Naive thymus-derived CD8-positive, alpha-beta T cell (primary cell): ENCODE data around the gene GABRE. TPM values are rescaled to one million over a fixed set of nuclear protein-coding genes. Genes with fewer than 3 reads are reported as not detected.

Source experiments
- ATAC-seq, 2 donors: fragments of 150-1000 bp; cut with Tn5 transposase in 1 of 2; sonication (Bioruptor Pico), chemical (Tn5 transposase) in 1 of 2; 1 replicate in 1 of 2; 2 replicates in 1 of 2; pipeline ENCODE4 v1.10.0; 2021; ENCODE audit warnings: mild to moderate bottlenecking in 2 of 2, moderate library complexity in 2 of 2
- POLR2A ChIA-PET: fragments of 350-600 bp; sonication (Branson Sonifier 250); formaldehyde crosslinking; loops from one replicate; lab custom pipeline; 2021; ENCODE audit warnings: antibody characterized with exemption; lab: Charles Lee
- DNase-seq, 10 donors: peaks; one replicate each; pipeline versions ENCODE4 v3.0.0 to v3.0.0-alpha.2; 2020 to 2022
- H3K27ac Mint-ChIP-seq, 10 donors: one replicate each; pipeline ENCODE4 v1.8.0; 2020 to 2022; ENCODE audit warnings: mild to moderate bottlenecking in 10 of 10, mixed read lengths in 10 of 10, moderate library complexity in 4 of 10, inconsistent platforms in 1 of 10
- H3K27me3 Mint-ChIP-seq, 5 donors: one replicate each; pipeline ENCODE4 v1.8.0; 2021 to 2022; ENCODE audit warnings: mixed read lengths in 5 of 5
- H3K36me3 Mint-ChIP-seq, 3 donors: one replicate each; pipeline ENCODE4 v1.8.0; 2020 to 2022; ENCODE audit warnings: mixed read lengths in 3 of 3, mild to moderate bottlenecking in 2 of 3, inconsistent platforms in 1 of 3
- H3K4me1 Mint-ChIP-seq, 4 donors: one replicate each; pipeline ENCODE4 v1.8.0; 2021 to 2022; ENCODE audit warnings: mixed read lengths in 4 of 4
- H3K4me3 Mint-ChIP-seq, 10 donors: one replicate each; pipeline ENCODE4 v1.8.0; 2020 to 2022; ENCODE audit warnings: mild to moderate bottlenecking in 10 of 10, mixed read lengths in 10 of 10, moderate library complexity in 6 of 10, inconsistent platforms in 1 of 10
- H3K9me3 Mint-ChIP-seq, 9 donors: one replicate each; pipeline ENCODE4 v1.8.0; 2020 to 2022; ENCODE audit warnings: mixed read lengths in 9 of 9, mild to moderate bottlenecking in 3 of 9, inconsistent platforms in 1 of 9, moderate library complexity in 1 of 9
- polyA plus RNA-seq, 3 donors: library from polyadenylated mRNA; unstranded; fragments of 300-500 nt; fragmentation: Illumina TruSeq; gene quantifications; one replicate each; pipeline ENCODE4 v1.2.3, GENCODE V29; 2021
- total RNA-seq, 8 experiments: library from RNA in 2 of 8; stranded (reverse) in 2 of 8; gene quantifications; one replicate each; pipeline ENCODE4 v1.2.3 and lab custom pipeline; 2021 to 2026

Gene GABRE, protein sequence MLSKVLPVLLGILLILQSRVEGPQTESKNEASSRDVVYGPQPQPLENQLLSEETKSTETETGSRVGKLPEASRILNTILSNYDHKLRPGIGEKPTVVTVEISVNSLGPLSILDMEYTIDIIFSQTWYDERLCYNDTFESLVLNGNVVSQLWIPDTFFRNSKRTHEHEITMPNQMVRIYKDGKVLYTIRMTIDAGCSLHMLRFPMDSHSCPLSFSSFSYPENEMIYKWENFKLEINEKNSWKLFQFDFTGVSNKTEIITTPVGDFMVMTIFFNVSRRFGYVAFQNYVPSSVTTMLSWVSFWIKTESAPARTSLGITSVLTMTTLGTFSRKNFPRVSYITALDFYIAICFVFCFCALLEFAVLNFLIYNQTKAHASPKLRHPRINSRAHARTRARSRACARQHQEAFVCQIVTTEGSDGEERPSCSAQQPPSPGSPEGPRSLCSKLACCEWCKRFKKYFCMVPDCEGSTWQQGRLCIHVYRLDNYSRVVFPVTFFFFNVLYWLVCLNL
- total RNA-seq = not detected
- not detected for polyA plus RNA-seq
- total RNA-seq (lab: John Stamatoyannopoulos, UW) = 0 to 0.43 (median 0) reads per million in 6 experiments

GRCh38 chrX:151974336-151975227 lies at the start of gene GABRE:
Gene GABRE (minus strand): TSS chrX:151974676. CDS start chrX:151974625, 51 bp downstream.
- peak within 1 kb of the TSS in 2 of 10 donors; percentile 36 to 38 for H3K4me3 Mint-ChIP-seq
- peak within 1 kb of the TSS in 1 of 10 donors; percentile 87 for H3K27ac Mint-ChIP-seq
- no peak for DNase-seq

DNA sequence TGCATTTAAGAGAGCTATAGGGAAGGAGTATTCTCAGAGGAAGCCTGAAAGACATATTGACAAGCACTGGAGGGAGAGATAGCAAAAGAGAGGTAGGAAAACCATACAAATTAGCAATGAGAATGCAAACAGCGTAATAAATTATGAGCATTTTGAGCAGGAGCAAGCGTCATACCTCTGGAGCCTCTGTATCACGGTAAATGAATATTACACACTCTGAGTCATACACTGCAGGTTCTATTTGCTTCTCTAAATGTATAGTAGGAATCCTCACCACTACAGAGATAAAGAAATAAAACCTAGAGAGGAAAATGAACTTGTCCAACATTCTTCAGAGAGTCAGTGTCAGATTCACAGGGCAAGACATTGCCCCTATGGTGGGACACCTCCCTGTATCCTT lies 46.4 kb upstream of the GABRE start:
- Mint-ChIP-seq H3K9me3 (peaks cover 0 to 4% (median 0%) of the 10 kb centered on the region in 9 donors), H3K36me3 (no peaks in the 10 kb centered on the region), H3K27ac (no peak overlapping the region), H3K4me3 (no peak overlapping the region), H3K27me3 (peaks cover 0 to 3% (median 0%) of the 10 kb centered on the region in 5 donors), H3K4me1 (no peaks in the 10 kb centered on the region)
- ATAC-seq = no peak
- no peak for DNase-seq
- POLR2A ChIA-PET = no interaction called here

More at GRCh38 chrX:151974336-151975227, at the start of gene GABRE:
- Mint-ChIP-seq H3K9me3 (no peaks in the 10 kb centered on the region), H3K36me3 (peaks cover 0 to 2% (median 0%) of the 10 kb centered on the region in 3 donors), H3K27me3 (peaks cover 10 to 34% (median 17%) of the 10 kb centered on the region in 5 donors), H3K4me1 (peaks cover 0 to 4% (median 0%) of the 10 kb centered on the region in 4 donors)
- POLR2A ChIA-PET = no interaction called here
- ATAC-seq = no peak

DNA sequence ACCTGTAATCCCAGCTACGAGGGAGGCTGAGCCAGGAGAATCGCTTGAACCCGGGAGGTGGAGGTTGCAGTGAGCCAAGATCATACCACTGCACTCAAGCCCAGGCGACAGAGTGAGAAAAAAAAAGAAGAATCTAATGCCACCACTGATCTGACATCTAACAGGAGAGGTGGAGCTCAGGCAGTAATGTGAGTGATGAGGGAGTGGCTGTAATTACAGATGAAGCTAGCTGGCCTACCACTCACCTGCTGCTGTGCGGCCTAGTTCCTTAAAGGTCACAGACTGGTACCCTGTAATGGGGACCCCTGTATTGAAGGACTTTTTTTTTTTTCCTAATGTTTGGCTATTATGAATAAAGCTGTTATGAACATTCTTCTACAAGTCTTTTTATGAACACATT lies 25.3 kb upstream of the GABRE start:
- Mint-ChIP-seq H3K4me1 (no peaks in the 10 kb centered on the region), H3K36me3 (no peaks in the 10 kb centered on the region), H3K9me3 (peaks cover 0 to 4% (median 0%) of the 10 kb centered on the region in 9 donors), H3K27me3 (peaks cover 0 to 2% (median 0%) of the 10 kb centered on the region in 5 donors), H3K4me3 (no peak overlapping the region), H3K27ac (no peak overlapping the region)
- ATAC-seq = no peak
- POLR2A ChIA-PET = no interaction called here
- DNase-seq = no peak

- no peaks in the 10 kb centered on the region for H3K4me1 Mint-ChIP-seq
- no peak for ATAC-seq
- POLR2A ChIA-PET = no interaction called here
- H3K27ac Mint-ChIP-seq = no peak overlapping the region
- H3K4me3 Mint-ChIP-seq = no peak overlapping the region
- DNase-seq = no peak
- no peaks in the 10 kb centered on the region for H3K36me3 Mint-ChIP-seq
- H3K27me3 Mint-ChIP-seq = no peaks in the 10 kb centered on the region
- H3K9me3 Mint-ChIP-seq = peaks cover 0 to 4% (median 0%) of the 10 kb centered on the region in 9 donors
These were observed 23.1 kb upstream of the GABRE start for GRCh38 chrX:151997539-151997938.

DNA sequence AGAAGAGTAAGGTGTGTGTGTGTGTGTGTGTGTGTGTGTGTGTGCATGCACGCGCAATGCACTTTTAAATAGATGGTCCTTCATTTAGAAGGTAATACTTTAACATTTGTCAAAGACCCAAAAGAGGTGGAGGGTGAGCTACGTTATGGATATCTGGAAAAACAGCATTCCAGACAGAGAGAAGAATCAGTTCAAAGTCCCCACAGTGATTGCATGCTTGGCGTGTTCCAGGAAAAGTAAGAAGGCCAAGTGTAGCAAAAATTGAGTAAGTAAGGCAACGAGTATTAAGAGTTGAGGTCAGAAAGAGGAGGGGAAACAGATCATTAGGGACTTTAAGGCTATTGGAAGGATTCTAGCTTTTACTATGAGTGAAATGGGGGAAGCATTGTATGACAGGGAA lies 21.9 kb upstream of the GABRE start:
- peaks cover 0 to 4% (median 0%) of the 10 kb centered on the region in 9 donors for H3K9me3 Mint-ChIP-seq
- H3K4me3 Mint-ChIP-seq = no peak overlapping the region
- H3K27me3 Mint-ChIP-seq = peaks cover 0 to 3% (median 0%) of the 10 kb centered on the region in 5 donors
- no peak overlapping the region for H3K27ac Mint-ChIP-seq
- POLR2A ChIA-PET = no interaction called here
- H3K36me3 Mint-ChIP-seq = no peaks in the 10 kb centered on the region
- DNase-seq (no peak), ATAC-seq (no peak)
- H3K4me1 Mint-ChIP-seq = no peaks in the 10 kb centered on the region

GRCh38 chrX:151994476-151994875 lies 20.0 kb upstream of the GABRE start:
- Mint-ChIP-seq H3K4me1 (no peaks in the 10 kb centered on the region), H3K27ac (no peak overlapping the region), H3K27me3 (peaks cover 0 to 3% (median 0%) of the 10 kb centered on the region in 5 donors), H3K36me3 (no peaks in the 10 kb centered on the region), H3K9me3 (peaks cover 0 to 4% (median 0%) of the 10 kb centered on the region in 9 donors), H3K4me3 (no peak overlapping the region)
- POLR2A ChIA-PET = no interaction called here
- DNase-seq = no peak
- ATAC-seq = no peak

DNA sequence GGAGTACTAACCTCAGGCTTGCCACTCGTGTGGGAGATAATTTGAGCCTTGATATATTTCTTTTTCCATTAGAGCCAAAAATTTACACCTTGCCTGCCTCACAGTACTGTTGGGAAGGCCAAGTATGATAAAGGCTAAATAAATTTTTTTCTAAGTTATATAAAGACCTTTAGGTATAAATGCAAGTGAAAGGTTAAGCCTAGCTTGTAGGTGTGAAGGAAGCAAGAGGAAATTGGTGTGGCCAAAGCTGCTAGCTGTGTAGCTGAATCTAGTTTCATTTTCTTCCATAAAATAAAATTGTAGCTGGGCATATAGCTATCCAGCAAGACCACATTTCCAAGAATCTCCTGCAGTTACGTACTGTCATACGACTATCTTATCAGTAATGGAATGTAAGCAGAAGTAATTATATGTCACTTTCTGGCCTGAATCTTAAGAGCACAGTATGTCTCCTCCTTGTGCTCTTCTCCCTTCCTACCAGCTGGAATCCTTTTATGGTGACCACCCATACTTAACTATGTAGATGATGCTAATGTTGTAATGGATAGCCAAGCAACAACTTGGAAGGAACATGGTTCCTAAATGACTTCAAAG lies 14.3 kb upstream of the GABRE start:
- no peak for ATAC-seq
- H3K9me3 Mint-ChIP-seq = peaks cover 0 to 14% (median 0%) of the 10 kb centered on the region in 9 donors
- no peak overlapping the region for H3K27ac Mint-ChIP-seq
- DNase-seq = no peak
- peaks cover 0 to 13% (median 4%) of the 10 kb centered on the region in 5 donors for H3K27me3 Mint-ChIP-seq
- no peak overlapping the region for H3K4me3 Mint-ChIP-seq
- POLR2A ChIA-PET = no interaction called here
- no peaks in the 10 kb centered on the region for H3K4me1 Mint-ChIP-seq
- no peaks in the 10 kb centered on the region for H3K36me3 Mint-ChIP-seq

DNA sequence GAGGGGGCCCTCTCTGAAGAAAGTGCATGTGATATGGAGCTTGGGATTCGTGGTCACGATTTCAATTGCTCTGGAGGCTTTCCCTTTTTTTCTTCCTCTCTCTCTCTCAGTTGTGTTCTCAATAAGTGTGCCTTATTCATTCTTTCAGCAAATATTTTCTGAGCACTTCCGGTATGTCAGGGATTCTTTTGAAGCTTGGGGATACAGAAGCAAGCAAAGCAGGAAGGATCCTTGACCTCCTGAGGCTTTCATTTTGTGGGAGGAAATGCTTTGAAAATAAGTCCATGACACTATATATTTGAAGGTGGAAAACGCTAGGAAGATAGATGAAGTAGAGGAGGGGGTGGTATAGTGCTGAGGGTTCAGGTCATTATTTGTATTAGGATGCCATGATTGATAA lies 12.6 kb upstream of the GABRE start:
- no peak overlapping the region for H3K27ac Mint-ChIP-seq
- H3K4me1 Mint-ChIP-seq = no peaks in the 10 kb centered on the region
- H3K27me3 Mint-ChIP-seq = peaks cover 0 to 13% (median 4%) of the 10 kb centered on the region in 5 donors
- H3K9me3 Mint-ChIP-seq = peaks cover 0 to 14% (median 0%) of the 10 kb centered on the region in 9 donors
- H3K4me3 Mint-ChIP-seq = no peak overlapping the region
- no peaks in the 10 kb centered on the region for H3K36me3 Mint-ChIP-seq
- POLR2A ChIA-PET = no interaction called here
- ATAC-seq (no peak), DNase-seq (no peak)

GRCh38 chrX:151985955-151986354 lies 11.5 kb upstream of the GABRE start:
- no peak for DNase-seq
- Mint-ChIP-seq H3K4me1 (no peaks in the 10 kb centered on the region), H3K9me3 (peaks cover 0 to 14% (median 0%) of the 10 kb centered on the region in 9 donors), H3K4me3 (no peak overlapping the region), H3K27ac (no peak overlapping the region), H3K27me3 (peaks cover 0 to 12% (median 2%) of the 10 kb centered on the region in 5 donors), H3K36me3 (no peaks in the 10 kb centered on the region)
- POLR2A ChIA-PET = no interaction called here
- no peak for ATAC-seq

DNA sequence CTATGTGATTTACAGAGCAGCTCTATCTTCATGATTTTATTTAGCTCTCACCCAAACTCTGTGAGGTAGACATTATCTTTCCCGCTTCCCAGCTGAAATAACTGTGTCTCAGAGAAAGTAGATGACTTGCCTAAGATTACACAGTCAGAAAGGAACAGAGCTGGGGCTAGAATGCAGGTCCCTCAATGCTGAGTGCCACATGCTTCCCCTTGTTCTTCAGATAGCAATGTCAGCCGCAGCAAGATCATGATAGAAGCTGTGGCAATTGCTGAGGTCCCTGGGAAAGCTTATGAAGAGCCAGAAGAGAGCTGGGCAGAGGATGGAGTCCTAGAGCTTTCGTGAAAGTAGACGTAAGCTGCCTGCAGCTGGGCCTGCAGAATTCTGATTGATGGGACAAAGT lies 11.1 kb upstream of the GABRE start:
- H3K27ac Mint-ChIP-seq = no peak overlapping the region
- H3K27me3 Mint-ChIP-seq = peaks cover 0 to 12% (median 2%) of the 10 kb centered on the region in 5 donors
- H3K4me1 Mint-ChIP-seq = no peaks in the 10 kb centered on the region
- H3K4me3 Mint-ChIP-seq = no peak overlapping the region
- peaks cover 0 to 14% (median 0%) of the 10 kb centered on the region in 9 donors for H3K9me3 Mint-ChIP-seq
- H3K36me3 Mint-ChIP-seq = no peaks in the 10 kb centered on the region
- ATAC-seq (no peak), DNase-seq (no peak)
- POLR2A ChIA-PET = no interaction called here

DNA sequence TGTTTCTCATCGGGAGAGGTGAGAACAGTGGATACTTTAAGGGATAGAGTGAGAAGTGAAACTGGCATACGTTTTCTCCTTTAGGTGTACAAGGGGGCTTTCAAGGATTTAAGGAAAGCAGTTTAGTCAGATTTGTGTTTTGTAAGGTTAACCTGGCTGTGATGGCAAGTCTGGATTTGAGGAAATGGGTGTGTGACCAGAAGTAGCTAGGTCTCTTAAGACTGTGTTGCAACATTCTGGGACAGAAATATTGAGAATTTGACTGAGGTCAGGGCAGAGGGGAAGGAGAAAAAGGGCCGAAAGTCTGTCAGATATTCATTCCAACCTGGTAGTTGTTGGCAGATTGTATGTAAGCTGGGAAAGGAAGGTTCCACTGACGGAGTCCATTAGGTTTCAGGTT lies 10.4 kb upstream of the GABRE start:
- Mint-ChIP-seq H3K27me3 (peaks cover 0 to 12% (median 2%) of the 10 kb centered on the region in 5 donors), H3K4me1 (no peaks in the 10 kb centered on the region), H3K27ac (no peak overlapping the region), H3K36me3 (no peaks in the 10 kb centered on the region), H3K9me3 (peaks cover 0 to 14% (median 0%) of the 10 kb centered on the region in 9 donors), H3K4me3 (no peak overlapping the region)
- ATAC-seq = no peak
- POLR2A ChIA-PET = no interaction called here
- DNase-seq = no peak

DNA sequence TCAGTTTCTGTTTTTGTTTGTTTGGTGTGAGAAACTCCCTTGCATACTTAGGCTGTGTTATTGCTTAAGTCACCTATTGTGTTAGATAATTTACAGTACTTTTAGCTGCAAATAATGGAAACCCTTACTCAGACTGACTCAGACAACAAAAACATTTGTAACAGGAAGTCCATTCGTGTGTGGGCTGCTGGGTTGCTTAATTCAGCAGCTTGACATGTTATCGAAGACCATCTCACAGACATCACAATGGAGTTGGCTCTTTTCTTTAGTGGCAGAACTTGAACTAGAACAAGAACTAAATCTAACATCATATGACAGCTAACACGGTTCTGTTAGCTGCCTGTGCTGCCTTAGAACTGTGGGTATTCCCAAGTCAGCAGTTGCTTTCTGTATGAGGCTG lies 9.9 kb upstream of the GABRE start:
- POLR2A ChIA-PET = no interaction called here

More for the DNA sequence above, 9.9 kb upstream of the GABRE start:
- Mint-ChIP-seq H3K36me3 (no peaks in the 10 kb centered on the region), H3K4me3 (no peak overlapping the region), H3K27me3 (peaks cover 0 to 12% (median 2%) of the 10 kb centered on the region in 5 donors), H3K9me3 (peaks cover 0 to 14% (median 0%) of the 10 kb centered on the region in 9 donors), H3K27ac (no peak overlapping the region), H3K4me1 (no peaks in the 10 kb centered on the region)
- DNase-seq (no peak), ATAC-seq (no peak)
